GM12878 (cell line): ENCODE measurements around the gene ODC1. TPM values are rescaled to one million over a fixed set of nuclear protein-coding genes. Genes with fewer than 3 reads are reported as not detected.

Experiments used
- ASH2L ChIP-seq: fragments of 300-600, 200-600 bp; sonication (generic); IDR thresholded peaks from 2 replicates; pipeline ENCODE4 v1.6.1; 2017; ENCODE audit warnings: low read depth, mild to moderate bottlenecking, borderline replicate concordance
- BCLAF1 ChIP-seq: fragments of 450-650 bp; IDR thresholded peaks from 2 replicates; pipeline ENCODE4 v1.6.1; 2017; ENCODE audit warnings: antibody characterized with exemption, mild to moderate bottlenecking, moderate library complexity
- BHLHE40 ChIP-seq, 2 experiments: fragments of 450-650 bp in 1 of 2; IDR thresholded peaks; 2 replicates each; pipeline ENCODE4 v1.6.1; 2011 to 2017; ENCODE audit warnings: low read depth in 2 of 2, borderline replicate concordance in 1 of 2, improper control_type of control experiment in 1 of 2, low read length in 1 of 2, mild to moderate bottlenecking in 1 of 2
- CEBPB ChIP-seq, 2 experiments: fragments of 150-350 bp in 1 of 2; IDR thresholded peaks; 2 replicates each; pipeline ENCODE4 v1.6.1; 2012 to 2014; ENCODE audit warnings: low read depth in 2 of 2, low read length in 2 of 2, borderline replicate concordance in 1 of 2, inconsistent platforms in 1 of 2
- CHD4 ChIP-seq: fragments of 200-600 bp; sonication (generic); IDR thresholded peaks from 2 replicates; pipeline ENCODE4 v1.6.1; 2016; ENCODE audit warnings: mild to moderate bottlenecking
- FOS ChIP-seq: IDR thresholded peaks from 3 replicates; pipeline ENCODE4 v1.6.1; 2011; ENCODE audit warnings: borderline replicate concordance; ENCODE audit not compliant: insufficient read length; ENCODE audit errors: extremely low read depth
- GATAD2B ChIP-seq: fragments of 450-650 bp; conservative IDR thresholded peaks from 2 replicates; pipeline ENCODE4 v1.6.1; 2017; ENCODE audit warnings: low read depth, mild to moderate bottlenecking, moderate library complexity
- IRF3 ChIP-seq: fragments of 450-650 bp; IDR thresholded peaks from 2 replicates; pipeline ENCODE4 v1.6.1; 2014; ENCODE audit warnings: mild to moderate bottlenecking
- MEF2B ChIP-seq: fragments of 450-650 bp; IDR thresholded peaks from 2 replicates; pipeline ENCODE4 v1.6.1; 2018; ENCODE audit warnings: mild to moderate bottlenecking, moderate library complexity; ENCODE audit not compliant: partially characterized antibody, poor library complexity, severe bottlenecking
- MYB ChIP-seq: fragments of 150-350 bp; IDR thresholded peaks from 2 replicates; pipeline ENCODE4 v1.6.1; 2014; ENCODE audit warnings: mild to moderate bottlenecking, low read depth, low read length, borderline replicate concordance
- MYC ChIP-seq: IDR thresholded peaks from 2 replicates; pipeline ENCODE4 v1.6.1; 2011; ENCODE audit warnings: mild to moderate bottlenecking, low read length, moderate library complexity, inconsistent platforms; ENCODE audit not compliant: insufficient read depth, insufficient replicate concordance, insufficient read length, severe bottlenecking
- NBN ChIP-seq: fragments of 450-650 bp; IDR thresholded peaks from 2 replicates; pipeline ENCODE4 v1.6.1; 2016
- PBX3 ChIP-seq: IDR thresholded peaks from 2 replicates; pipeline ENCODE4 v1.6.1; 2011; ENCODE audit warnings: mild to moderate bottlenecking, low read depth, low read length, moderate library complexity; ENCODE audit not compliant: insufficient replicate concordance
- POLR2A ChIP-seq: IDR thresholded peaks from 2 replicates; pipeline ENCODE4 v1.6.1; 2011; ENCODE audit warnings: low read depth, mild to moderate bottlenecking, low read length
- RBBP5 ChIP-seq: fragments of 200-600 bp; sonication (generic); conservative IDR thresholded peaks from 2 replicates; pipeline ENCODE4 v1.6.1; 2016
- RUNX3 ChIP-seq: IDR thresholded peaks from 2 replicates; pipeline ENCODE4 v1.6.1; 2012; ENCODE audit warnings: low read length, inconsistent platforms
- SREBF1 ChIP-seq: IDR thresholded peaks from 2 replicates; pipeline ENCODE4 v1.6.1; 2012; ENCODE audit warnings: mild to moderate bottlenecking, low read length
- STAT1 ChIP-seq: fragments of 450-650 bp; conservative IDR thresholded peaks from 2 replicates; pipeline ENCODE4 v1.6.1; 2014; ENCODE audit warnings: antibody characterized with exemption, mild to moderate bottlenecking
- TAF1 ChIP-seq: IDR thresholded peaks from 2 replicates; pipeline ENCODE4 v1.6.1; 2011; ENCODE audit warnings: mild to moderate bottlenecking, low read depth, low read length, borderline replicate concordance
- TCF3 ChIP-seq: IDR thresholded peaks from 2 replicates; pipeline ENCODE4 v1.6.1; 2012; ENCODE audit warnings: low read depth, mild to moderate bottlenecking, low read length, borderline replicate concordance; ENCODE audit not compliant: insufficient read depth
- USF2 ChIP-seq: IDR thresholded peaks from 2 replicates; pipeline ENCODE4 v1.6.1; 2011; ENCODE audit warnings: low read depth, low read length, improper control_type of control experiment, borderline replicate concordance
- YY1 ChIP-seq: IDR thresholded peaks from 2 replicates; pipeline ENCODE4 v1.6.1; 2011; ENCODE audit warnings: low read depth, mild to moderate bottlenecking, low read length
- ZNF217 ChIP-seq: fragments of 450-650 bp; IDR thresholded peaks from 2 replicates; pipeline ENCODE4 v1.6.1; 2017; ENCODE audit warnings: antibody characterized with exemption, mild to moderate bottlenecking
- polyA plus RNA-seq, 11 experiments: library from polyadenylated mRNA; depleted of rRNA in 4 of 11; unstranded in 6 of 11; stranded (reverse) in 5 of 11; fragments of >200 nt; fragmentation: Nextera tagmentation in 4 of 11; fragmentation: Illumina TruSeq in 1 of 11; extraction: Ambion mirVana in 4 of 11; extraction: Trizol in 1 of 11; gene quantifications; 1 replicate in 1 of 11; 2 replicates in 10 of 11; pipeline versions ENCODE4 v1.2.1 to v1.2.3, GENCODE V29; 2011 to 2016; ENCODE audit warnings: inconsistent platforms in 2 of 11, missing spikeins in 2 of 11, low read depth in 1 of 11
- total RNA-seq, 4 experiments: library from RNA; depleted of rRNA in 3 of 4; stranded (reverse); fragments of >200 nt in 3 of 4; fragmentation: Illumina TruSeq in 1 of 4; extraction: Trizol in 1 of 4; gene quantifications; 2 replicates each; pipeline versions ENCODE4 v1.2.1 to v1.2.3, GENCODE V29; 2013 to 2021

Gene ODC1
- total and polyA plus RNA-seq, 10 of the 15 experiments (the other 5 are each of a cell fraction or from before 2014, with no cell fraction given), result 68.5 to 441 (median 340) TPM

- no peak for TF ChIP-seq MYB
- TF ChIP-seq TAF1, result no peak
- no peak for TF ChIP-seq MEF2B
- TF ChIP-seq GATAD2B, result 0 out of 2 replicates have a peak, but pooled peaks have one; percentile 46
- TF ChIP-seq CEBPB (IDR thresholded peaks at IDR 0.05; ENCODE audit: borderline replicate concordance in 1 of 2, low read depth in 2 of 2, low read length in 2 of 2), result no peak
- TF ChIP-seq IRF3, result no peak
- peak; percentile 24 to 69; a peak in 2 of 4 replicates for TF ChIP-seq BHLHE40 (IDR thresholded peaks at IDR 0.05; ENCODE audit: borderline replicate concordance in 1 of 2, low read depth in 2 of 2, low read length in 1 of 2)
- no peak for TF ChIP-seq STAT1
- TF ChIP-seq FOS, result no peak
- no peak for TF ChIP-seq PBX3
- no peak for TF ChIP-seq USF2
- TF ChIP-seq SREBF1, result no peak
- peak; percentile 69; the same call in 1 of the 2 replicates for TF ChIP-seq ZNF217
- TF ChIP-seq NBN, result 0 out of 2 replicates have a peak, but pooled peaks have one; percentile 54
- no peak for TF ChIP-seq MYC
- TF ChIP-seq CHD4, result no peak
- TF ChIP-seq BCLAF1, result no peak
- no peak for TF ChIP-seq POLR2A
- TF ChIP-seq ASH2L, result no peak
- peak; percentile 60; the same call in 1 of the 2 replicates for TF ChIP-seq YY1
- peak; percentile 66 for TF ChIP-seq RUNX3
- no peak for TF ChIP-seq RBBP5
- peak; percentile 22; the same call in 1 of the 2 replicates for TF ChIP-seq TCF3
These were observed 34.1 kb downstream of the ODC1 start (continued) for GRCh38 chr2:10413991-10414451.
